ENCODE measurements around the gene LRRC17. TPM values are rescaled to one million over a fixed set of nuclear protein-coding genes. Genes with fewer than 3 reads are reported as not detected.

Gene LRRC17
- total RNA-seq, 1 donor from 2014 or later = 2.3 TPM

DNA sequence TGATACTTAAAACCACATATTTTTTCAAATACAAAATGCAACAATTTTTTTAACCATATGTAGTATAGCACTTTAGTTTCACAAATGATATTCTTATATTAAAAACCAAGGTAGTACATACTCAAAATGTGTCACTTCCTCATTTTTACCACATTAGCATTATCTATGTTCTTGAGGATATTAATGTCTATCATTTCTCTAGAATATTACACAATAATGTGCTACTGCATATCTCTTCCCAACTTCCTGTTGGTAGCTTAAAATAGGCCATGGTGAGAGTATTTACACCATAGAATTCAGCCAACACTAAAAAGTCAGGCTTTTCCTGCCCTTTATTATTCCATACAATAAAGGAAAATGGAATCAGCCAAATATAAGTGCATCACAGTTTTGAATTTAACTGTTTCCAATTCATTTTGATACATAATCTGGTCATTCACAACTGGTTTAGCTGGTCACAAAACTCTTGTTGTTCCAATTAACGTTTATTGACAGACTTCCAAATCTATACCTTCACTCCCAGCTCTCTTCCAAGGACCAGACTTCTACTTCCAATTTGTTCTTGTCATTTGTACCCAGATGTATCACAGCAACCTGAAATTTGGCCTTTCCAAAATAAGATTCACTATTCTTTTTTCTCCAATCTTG, 20.0 kb upstream of the LRRC17 start:
- H3K9me3 ChIP-seq (replicated peaks) = no peaks in the 10 kb centered on the region
- no peaks in the 10 kb centered on the region for H3K36me3 ChIP-seq
- H3K27ac ChIP-seq (replicated peaks) = peak overlapping the region; percentile 43
- H3K27me3 ChIP-seq (ENCODE audit: low read depth) = no peaks in the 10 kb centered on the region
- intact Hi-C loops (cut with micrococcal nuclease) = no loop called here
- H3K4me1 ChIP-seq = peaks cover 53% of the 10 kb centered on the region
- TF ChIP-seq, protein P1, sequence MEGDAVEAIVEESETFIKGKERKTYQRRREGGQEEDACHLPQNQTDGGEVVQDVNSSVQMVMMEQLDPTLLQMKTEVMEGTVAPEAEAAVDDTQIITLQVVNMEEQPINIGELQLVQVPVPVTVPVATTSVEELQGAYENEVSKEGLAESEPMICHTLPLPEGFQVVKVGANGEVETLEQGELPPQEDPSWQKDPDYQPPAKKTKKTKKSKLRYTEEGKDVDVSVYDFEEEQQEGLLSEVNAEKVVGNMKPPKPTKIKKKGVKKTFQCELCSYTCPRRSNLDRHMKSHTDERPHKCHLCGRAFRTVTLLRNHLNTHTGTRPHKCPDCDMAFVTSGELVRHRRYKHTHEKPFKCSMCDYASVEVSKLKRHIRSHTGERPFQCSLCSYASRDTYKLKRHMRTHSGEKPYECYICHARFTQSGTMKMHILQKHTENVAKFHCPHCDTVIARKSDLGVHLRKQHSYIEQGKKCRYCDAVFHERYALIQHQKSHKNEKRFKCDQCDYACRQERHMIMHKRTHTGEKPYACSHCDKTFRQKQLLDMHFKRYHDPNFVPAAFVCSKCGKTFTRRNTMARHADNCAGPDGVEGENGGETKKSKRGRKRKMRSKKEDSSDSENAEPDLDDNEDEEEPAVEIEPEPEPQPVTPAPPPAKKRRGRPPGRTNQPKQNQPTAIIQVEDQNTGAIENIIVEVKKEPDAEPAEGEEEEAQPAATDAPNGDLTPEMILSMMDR (IDR thresholded peaks at IDR 0.05; ENCODE audit: borderline replicate concordance) = no peak
- no peak overlapping the region for H3K4me3 ChIP-seq
- DNase-seq = no peak

DNA sequence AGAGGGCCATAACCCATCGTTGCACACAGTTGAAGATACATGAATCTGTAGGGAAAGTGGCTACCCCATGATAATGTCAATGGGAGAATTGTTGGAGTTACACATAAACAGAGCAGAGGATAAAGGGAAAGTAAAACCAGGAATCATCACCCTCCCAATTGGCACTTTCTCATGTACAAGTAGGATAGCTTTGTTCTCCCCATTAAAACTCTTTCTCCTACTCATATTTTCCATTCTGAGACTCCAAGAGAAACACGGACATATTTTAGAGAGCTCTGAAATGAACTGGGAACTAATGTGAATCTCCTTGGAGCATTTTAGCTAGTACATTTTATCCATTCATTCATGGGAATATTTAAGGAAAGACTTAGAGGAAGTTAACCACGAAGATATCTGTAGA, 17.2 kb upstream of the LRRC17 start:
- H3K27ac ChIP-seq (replicated peaks) = peak overlapping the region; percentile 43
- H3K27me3 ChIP-seq (ENCODE audit: low read depth) = no peaks in the 10 kb centered on the region
- intact Hi-C loops (cut with micrococcal nuclease) = no loop called here
- H3K4me1 ChIP-seq = peaks cover 62% of the 10 kb centered on the region
- no peak for DNase-seq
- H3K4me3 ChIP-seq = no peak overlapping the region
- H3K36me3 ChIP-seq = no peaks in the 10 kb centered on the region
- TF ChIP-seq, protein P1 (IDR thresholded peaks at IDR 0.05; ENCODE audit: borderline replicate concordance) = no peak
- H3K9me3 ChIP-seq (replicated peaks) = no peaks in the 10 kb centered on the region

DNA sequence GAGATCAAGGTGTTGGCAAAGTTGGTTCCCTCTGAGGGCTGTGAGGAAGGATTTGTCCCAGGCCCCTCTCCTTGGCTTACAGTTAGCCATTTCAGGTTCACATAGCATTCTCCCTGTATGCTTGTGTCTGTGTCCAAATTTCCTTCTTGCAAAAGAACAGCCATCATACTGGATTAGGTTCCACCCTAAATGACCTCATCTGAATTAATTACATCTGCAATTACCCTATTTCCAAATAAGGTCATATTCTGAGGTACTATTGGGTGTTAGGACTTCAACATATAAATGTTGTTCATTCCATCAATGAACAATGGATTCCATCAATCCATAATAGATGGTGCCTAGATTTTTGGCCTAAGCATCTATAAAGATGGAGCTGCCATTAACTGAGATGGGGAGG, 16.2 kb upstream of the LRRC17 start:
- no peaks in the 10 kb centered on the region for H3K9me3 ChIP-seq (replicated peaks)
- TF ChIP-seq, protein P1 (IDR thresholded peaks at IDR 0.05; ENCODE audit: borderline replicate concordance) = no peak
- no peaks in the 10 kb centered on the region for H3K36me3 ChIP-seq
- H3K4me1 ChIP-seq = peaks cover 53% of the 10 kb centered on the region
- H3K27ac ChIP-seq (replicated peaks) = peak overlapping the region; percentile 43
- no peak for DNase-seq
- intact Hi-C loops (cut with micrococcal nuclease) = no loop called here
- H3K4me3 ChIP-seq = no peak overlapping the region
- no peaks in the 10 kb centered on the region for H3K27me3 ChIP-seq (ENCODE audit: low read depth)

DNA sequence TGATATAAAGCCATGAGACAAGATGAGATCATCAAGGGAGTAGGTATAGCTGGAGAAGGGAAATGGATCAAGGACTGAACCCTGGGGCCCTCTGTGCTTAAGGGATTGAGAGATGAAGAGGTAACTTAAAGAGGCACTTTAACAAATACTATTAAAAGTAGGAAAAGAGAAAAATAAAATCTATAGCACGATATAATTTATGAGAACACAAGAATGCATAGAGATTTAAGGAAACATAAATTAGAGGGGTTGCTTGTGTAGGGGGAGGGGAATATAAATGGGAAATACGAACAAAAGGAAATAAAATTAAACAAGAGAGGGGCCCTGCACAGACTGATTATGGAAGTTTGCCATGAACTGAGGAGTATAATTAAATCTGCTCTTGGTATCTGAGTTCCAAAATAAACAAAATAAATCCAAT, 15.6 kb upstream of the LRRC17 start:
- TF ChIP-seq, protein P1 (IDR thresholded peaks at IDR 0.05; ENCODE audit: borderline replicate concordance) = no peak
- H3K4me3 ChIP-seq = no peak overlapping the region
- H3K4me1 ChIP-seq = peaks cover 46% of the 10 kb centered on the region
- H3K9me3 ChIP-seq (replicated peaks) = no peaks in the 10 kb centered on the region
- intact Hi-C loops (cut with micrococcal nuclease) = no loop called here
- no peaks in the 10 kb centered on the region for H3K27me3 ChIP-seq (ENCODE audit: low read depth)
- H3K36me3 ChIP-seq = no peaks in the 10 kb centered on the region
- peak overlapping the region; percentile 50 for H3K27ac ChIP-seq (replicated peaks)
- DNase-seq = no peak

DNA sequence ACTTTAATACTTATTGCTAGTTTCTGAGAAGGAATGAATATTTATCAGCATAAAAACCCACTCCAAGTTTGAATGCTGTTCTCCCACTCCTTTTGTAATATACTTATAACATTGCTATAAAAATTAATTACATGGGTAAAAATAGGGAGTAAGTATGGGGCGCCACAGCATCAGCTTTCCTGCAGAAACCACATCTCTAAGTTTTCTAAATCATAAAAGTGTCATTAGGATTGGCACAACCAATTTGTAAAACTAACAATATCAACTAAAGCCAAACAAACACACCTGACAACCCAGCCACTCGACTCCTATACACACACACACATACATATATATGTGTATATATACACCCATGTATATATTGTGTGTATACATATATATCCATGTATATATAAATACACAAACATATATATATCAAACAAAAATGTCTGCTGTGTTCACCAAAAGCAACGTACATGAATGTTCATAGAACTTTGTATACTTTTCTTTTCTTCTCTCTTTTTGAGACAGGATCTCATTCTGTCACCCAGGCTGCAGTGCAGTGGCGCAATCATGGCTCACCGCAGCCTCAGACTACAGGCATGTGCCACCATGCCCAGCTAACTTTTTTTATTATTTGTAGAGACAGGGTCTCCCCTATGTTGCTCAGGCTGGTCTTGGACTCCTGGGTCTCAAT, 14.8 kb upstream of the LRRC17 start:
- DNase-seq = no peak
- Histone ChIP-seq H3K4me3 (no peak overlapping the region), H3K9me3 (replicated peaks) (no peaks in the 10 kb centered on the region), H3K4me1 (peaks cover 39% of the 10 kb centered on the region), H3K27me3 (ENCODE audit: low read depth) (no peaks in the 10 kb centered on the region), H3K36me3 (no peaks in the 10 kb centered on the region), H3K27ac (replicated peaks) (peak overlapping the region; percentile 50)
- TF ChIP-seq, protein P1 (IDR thresholded peaks at IDR 0.05; ENCODE audit: borderline replicate concordance) = no peak
- intact Hi-C loops (cut with micrococcal nuclease) = no loop called here
